CD4-positive, alpha-beta T cell treated with Interferon alpha-2 for 1 hour (primary cell): Measurements from ENCODE around the gene RNASE3.
A peak's percentile ranks its signal among the peaks of the same experiment; 100 is the strongest.
"Not testable (repeated sequence)": the region's sequence is repeated elsewhere in the genome, so short reads cannot be mapped to it uniquely, and the experiment has no call there.

Experiments used
- DNase-seq, 2 donors: peaks; one replicate each; pipeline ENCODE4 v3.0.0-alpha.2; 2020 to 2022

RNASE3 gene

GRCh38 chr14:20891126-20891825 is at the start of gene RNASE3:
Gene RNASE3, plus strand, starts transcription at chr14:20891385. Its CDS starts 302 bp downstream, at chr14:20891687.
- not testable (repeated sequence) for DNase-seq

DNA sequence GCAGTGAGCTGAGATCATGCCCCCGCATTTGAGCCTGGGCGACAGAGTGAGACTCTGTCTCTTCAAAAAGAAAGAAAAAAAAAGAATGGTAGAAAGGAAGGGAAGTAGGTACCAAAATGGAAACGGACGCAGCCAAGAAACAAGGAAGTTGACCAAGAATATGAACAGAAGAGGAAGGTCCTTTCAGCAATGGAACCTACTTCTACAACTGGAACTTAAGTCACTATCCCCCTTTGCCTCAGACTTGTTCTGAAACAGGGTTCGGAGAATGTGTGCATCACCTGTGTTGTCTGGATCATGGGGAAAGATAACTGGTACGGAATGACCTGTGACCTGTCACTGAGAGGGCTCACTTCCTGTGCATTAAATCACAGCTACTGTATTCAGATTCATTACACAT is 44.6 kb upstream of the RNASE3 start:
- no peak for DNase-seq

- peak in 1 of 2 donors; percentile 8 for DNase-seq
Measured at GRCh38 chr14:20848316-20848954, 42.8 kb upstream of the RNASE3 start.

GRCh38 chr14:20848955-20849570 is 42.1 kb upstream of the RNASE3 start:
- no peak for DNase-seq

- no peak for DNase-seq
Measured at GRCh38 chr14:20853042-20853441, 38.1 kb upstream of the RNASE3 start.

GRCh38 chr14:20855652-20856291 is 35.4 kb upstream of the RNASE3 start:
- peak; percentile 68 to 70 for DNase-seq

DNA sequence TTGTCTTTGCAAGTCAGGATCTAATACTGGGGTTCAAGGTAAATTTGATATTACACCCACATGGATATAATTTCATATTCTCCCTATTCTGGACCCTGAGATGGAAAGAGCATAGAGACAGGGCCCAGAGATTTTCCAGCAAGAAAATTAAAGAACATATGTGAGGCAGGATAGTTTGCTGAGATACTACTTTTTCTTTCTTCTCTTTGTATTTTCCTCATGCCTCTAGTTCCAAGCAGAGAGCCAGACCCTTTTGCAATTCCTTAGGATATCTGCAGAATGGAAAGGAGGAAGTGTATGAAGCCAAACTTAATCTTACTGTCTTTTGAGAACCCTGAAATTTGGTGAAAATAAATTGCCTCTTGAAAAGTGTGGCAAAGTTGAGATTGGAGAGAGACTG is 34.0 kb upstream of the RNASE3 start:
- no peak for DNase-seq

DNA sequence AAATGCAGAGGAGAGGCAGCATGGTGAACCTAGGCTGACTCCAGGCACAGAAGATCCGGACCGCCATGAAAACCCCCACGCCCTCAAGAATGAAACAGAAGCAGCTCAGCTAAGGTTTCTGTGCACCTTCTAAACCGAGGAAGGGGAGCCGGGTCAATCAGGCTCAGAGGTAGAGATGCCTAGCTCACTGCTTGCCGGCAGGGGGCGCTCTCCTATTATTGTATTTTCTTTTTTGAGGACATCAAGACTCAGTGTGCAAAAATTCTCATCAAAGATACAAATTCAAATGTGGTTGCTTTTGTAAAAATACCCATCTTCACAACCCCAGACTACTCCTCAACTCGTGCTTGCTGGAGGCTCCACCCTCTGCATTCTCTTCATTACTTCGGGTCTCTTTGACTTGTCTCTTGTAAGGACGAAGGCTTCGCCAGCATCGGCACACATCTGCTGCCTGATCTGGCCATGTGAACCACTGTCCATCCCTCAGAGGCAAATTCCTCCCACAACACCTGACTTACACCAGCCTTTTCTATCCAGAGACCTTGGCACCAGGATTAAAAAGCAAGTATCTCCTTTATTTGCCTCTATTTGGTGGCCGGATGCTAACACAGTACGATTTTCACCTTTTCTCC is 33.4 kb upstream of the RNASE3 start:
- peak; percentile 62 to 73 for DNase-seq

DNA sequence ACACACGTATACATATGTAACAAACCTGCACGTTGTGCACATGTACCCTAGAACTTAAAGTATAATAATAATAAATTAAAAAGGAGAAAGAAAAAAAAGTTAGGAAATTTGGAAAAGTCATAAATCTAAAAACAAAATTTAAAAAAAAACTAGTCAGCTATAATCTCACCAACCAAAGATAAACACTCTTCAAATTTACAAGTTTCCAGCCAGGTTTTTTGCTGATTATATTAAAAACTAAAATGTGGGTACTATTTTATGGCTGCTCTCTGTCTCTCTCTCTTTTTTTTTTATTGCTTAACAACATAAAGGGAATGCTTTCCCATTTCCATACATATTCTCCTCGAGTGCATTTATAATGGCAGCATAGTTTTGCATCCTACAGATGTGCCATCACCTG is 25.0 kb upstream of the RNASE3 start:
- no peak for DNase-seq

- DNase-seq, result no peak
Measured at GRCh38 chr14:20866963-20867362, 24.2 kb upstream of the RNASE3 start.

DNA sequence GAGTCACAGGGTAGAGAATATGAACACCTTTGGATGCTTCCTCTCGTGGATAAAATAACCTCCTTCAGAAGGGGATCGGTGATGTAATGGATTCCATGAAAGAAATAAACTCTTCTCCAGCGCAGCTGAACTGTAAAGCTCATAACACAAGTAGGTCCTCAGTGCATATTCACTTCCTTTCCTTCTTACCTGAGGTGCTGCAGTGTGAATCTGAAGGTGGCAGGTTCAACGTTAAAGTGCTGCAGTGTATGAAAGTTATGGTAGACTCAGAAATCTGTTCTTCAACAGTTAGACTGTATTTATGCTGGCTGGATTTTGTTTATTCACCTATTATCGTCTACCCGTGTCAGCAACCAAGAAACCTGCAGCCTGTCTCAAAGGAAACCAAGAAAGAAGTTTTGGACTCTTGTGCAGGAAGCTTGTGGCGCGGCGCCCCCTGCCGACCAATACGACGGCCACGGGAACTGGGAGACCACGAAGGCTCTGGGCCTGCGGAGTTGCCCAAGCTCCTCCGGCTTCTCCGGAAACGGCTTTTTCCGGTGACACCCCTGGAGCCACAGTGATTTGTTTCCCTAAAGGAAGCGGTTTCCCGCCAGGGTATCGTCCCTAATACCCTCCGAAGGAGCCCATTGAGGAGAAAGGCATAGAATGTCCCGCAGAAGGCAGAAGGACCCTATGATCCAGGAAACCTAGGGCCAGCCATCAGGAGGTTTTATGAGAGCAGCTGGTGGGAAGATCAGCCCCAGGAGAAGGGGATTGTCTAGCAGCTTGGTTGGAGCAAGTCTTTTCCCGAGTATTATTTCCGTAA is 17.6 kb upstream of the RNASE3 start:
- DNase-seq, result peak; percentile 74

- no peak for DNase-seq
Measured at GRCh38 chr14:20877016-20877415, 14.2 kb upstream of the RNASE3 start.

GRCh38 chr14:20878695-20879094 is 12.5 kb upstream of the RNASE3 start:
- no peak for DNase-seq

DNA sequence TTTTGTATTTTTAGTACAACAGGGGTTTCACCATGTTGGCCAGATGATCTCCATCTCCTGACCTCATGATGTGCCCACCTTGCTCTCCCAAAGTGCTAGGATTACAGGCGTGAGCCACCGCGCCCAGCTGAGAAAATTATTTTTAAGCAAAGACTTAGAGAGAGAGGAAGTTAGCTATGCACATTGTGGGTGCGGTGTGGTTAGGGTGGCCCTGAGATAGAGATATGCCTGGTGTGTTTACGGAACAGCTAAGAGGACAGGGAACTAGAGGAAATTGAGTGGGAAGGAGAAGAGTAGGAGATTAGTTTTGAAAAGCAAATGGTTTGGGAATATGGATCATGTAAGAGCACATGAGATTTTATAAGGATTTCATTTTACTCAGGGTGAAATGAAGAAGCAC is 10.0 kb upstream of the RNASE3 start:
- not testable (repeated sequence) for DNase-seq

DNA sequence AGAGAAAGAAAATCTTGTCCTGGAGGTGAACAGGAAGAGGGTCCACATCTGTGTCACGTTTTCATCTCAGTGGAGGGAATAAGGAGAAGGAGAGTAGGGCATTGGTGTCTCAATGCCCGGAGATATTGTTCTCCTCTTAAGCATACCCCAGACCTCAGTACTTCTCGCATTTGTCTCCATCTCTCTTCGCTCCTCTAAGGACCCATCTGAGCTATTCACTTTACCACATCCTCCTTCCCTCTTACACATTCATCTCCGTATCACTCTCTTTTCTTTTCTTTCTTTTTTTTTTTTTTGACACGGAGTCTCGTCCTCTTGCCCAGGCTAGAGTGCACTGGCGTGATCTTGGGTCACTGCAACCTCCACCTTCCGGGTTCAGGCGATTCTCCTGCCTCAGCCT is 8.4 kb upstream of the RNASE3 start:
- not testable (repeated sequence) for DNase-seq

DNA sequence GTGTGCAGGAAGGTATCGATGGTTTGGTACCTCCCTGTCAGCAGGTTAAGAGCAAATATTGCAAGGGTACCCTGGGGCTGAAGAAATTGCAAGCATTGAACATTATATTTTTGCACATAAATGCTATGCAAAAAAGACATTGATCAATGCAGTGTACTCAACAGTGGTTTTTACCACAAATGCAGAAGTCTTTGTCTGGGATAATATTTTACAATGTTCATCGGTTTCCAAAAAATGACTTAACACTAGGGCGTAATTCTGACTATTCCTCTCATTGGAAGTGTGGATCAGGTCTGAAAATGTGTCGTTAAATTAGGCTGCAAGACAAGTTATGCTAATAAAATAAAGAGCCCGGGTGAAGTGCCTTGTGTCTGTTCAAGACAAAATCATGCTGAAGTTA is 2.8 kb upstream of the RNASE3 start:
- DNase-seq, result not testable (repeated sequence)

GRCh38 chr14:20895322-20895721 is 4.1 kb downstream of the RNASE3 start:
- not testable (repeated sequence) for DNase-seq

DNA sequence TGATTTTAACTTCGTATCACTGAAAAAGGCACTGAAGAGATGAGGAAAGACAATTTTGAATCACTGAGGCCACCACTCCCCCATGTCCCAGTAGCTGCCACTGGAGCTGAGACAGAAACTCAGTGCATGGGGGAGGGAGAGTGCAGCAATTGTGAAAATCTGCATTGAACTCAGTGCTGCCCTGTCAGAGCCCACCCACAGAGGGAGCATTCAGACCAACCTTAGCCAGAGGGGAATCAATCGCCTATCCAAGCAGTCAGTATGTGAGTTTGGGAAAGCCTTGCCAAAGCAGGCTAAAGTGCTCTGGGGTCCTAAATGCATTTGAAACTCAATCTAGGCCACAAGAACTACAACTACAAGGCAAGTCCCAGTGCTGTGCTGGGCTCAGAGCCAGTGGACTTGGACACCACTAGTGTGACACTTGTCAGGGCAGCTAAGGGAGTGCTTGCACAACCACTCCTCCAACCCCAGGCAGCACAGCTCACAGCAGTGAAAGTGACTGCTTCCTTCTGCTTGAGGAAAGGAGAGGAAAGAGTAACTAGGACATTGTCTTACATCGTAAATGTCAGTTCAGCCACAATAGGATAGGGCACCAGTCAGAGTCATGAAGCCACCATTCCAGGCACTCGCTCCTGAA is 13.3 kb downstream of the RNASE3 start:
- no peak for DNase-seq

GRCh38 chr14:20905676-20906075 is 14.5 kb downstream of the RNASE3 start:
- no peak for DNase-seq

- DNase-seq, result no peak
Measured at GRCh38 chr14:20907214-20907613, 16.0 kb downstream of the RNASE3 start.

DNA sequence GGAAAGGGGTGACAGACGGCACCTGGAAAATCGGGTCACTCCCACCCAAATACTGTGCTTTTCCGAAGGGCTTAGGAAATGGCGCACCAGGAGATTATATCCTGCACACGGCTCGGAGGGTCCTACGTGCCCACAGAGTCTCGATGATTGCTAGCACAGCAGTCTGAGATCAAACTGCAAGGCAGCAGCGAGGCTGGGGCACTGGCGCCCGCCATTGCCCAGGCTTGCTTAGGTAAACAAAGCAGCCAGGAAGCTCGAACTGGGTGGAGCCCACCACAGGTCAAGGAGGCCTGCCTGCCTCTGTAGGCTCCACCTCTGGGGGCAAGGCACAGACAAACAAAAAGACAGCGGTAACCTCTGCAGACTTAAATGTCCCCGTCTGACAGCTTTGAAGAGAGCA is 19.6 kb downstream of the RNASE3 start:
- not testable (repeated sequence) for DNase-seq
